ENCODE results near the gene TMEM150B. TPM values are rescaled to one million over a fixed set of nuclear protein-coding genes. Genes with fewer than 3 reads are reported as not detected.
A peak's percentile ranks its signal among the peaks of the same experiment; 100 is the strongest.

The TMEM150B gene
- total and polyA plus RNA-seq, 9 of the 15 experiments (the other 6 are each of a cell fraction or from before 2014, with no cell fraction given) = 0.47 to 1.3 (median 0.74) TPM; not detected in 2

DNA sequence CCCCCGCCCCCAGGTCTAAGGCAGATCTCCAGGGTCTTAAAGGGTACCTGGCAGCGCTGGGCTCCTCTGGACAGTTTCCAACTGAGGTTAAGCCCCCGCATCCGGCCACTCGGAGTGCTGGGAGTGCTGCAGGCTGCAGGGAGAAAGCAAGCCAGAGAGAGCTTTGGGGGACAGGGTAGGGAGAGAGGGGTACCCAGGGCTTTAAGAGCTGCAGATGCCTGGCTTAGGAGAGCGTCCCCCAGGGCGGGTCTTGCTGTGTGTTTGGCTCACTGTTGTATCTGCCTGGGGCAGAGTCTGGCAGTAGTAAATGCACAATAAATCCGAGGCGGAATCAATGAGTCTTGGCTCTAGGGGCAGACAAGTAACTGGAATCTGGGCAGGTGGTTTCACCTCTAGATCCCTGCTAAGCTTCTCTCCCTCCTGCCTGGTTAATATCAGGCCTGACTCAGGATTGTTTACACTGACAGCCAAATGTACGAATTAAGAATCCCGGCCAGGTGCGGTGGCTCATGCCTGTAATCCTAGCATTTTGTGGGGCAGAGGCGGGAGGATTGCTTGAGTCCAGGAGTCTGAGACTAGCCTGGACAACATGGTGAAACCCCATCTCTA is 30.2 kb upstream of the TMEM150B start:
- in situ Hi-C loops (cut with MboI) = no loop called here
- Histone ChIP-seq H3K4me3 (no peak overlapping the region), H3K36me3 (ENCODE audit: control insufficient read depth, insufficient read depth, low read length) (no peaks in the 10 kb centered on the region), H3K9me3 (replicated peaks; ENCODE audit: control insufficient read depth, insufficient read depth, low read depth, low read length) (no peaks in the 10 kb centered on the region), H3K9ac (ENCODE audit: insufficient read depth in 1 of 2, low read depth in 2 of 2, low read length in 2 of 2) (no peak overlapping the region), H3K79me2 (ENCODE audit: control insufficient read depth, insufficient read depth, low read length) (no peaks in the 10 kb centered on the region), H2AFZ (ENCODE audit: low read depth, low read length) (no peak overlapping the region), H3K27me3 (ENCODE audit: control insufficient read depth in 2 of 2, insufficient read depth in 2 of 2, low read length in 2 of 2) (peaks cover 9 to 21% of the 10 kb centered on the region in 2 experiments; a peak in 4 of 5 replicates), H3K27ac (ENCODE audit: extremely low read depth, low read depth, low read length) (no peak overlapping the region), H4K20me1 (replicated peaks; ENCODE audit: control insufficient read depth, insufficient read depth, low read length) (peaks cover 6% of the 10 kb centered on the region; the same call in 1 of the 2 replicates), H3K4me2 (ENCODE audit: insufficient read depth, low read length) (no peak overlapping the region), H3K4me1 (replicated peaks in 1 of 2; ENCODE audit: control insufficient read depth in 2 of 2, insufficient read depth in 2 of 2, low read length in 2 of 2) (peaks cover 4 to 54% of the 10 kb centered on the region in 2 experiments; a peak in 4 of 5 replicates), H3K9me1 (ENCODE audit: control insufficient read depth, insufficient read depth, low read length) (no peaks in the 10 kb centered on the region)
- WGBS (ENCODE audit: insufficient coverage, low coverage, missing lambda C conversion rate) = 25% methylated on average over 9 of the region's 13 CpGs
- DNase-seq (ENCODE audit: extremely low read depth in 1 of 4, low spot score in 3 of 4) (no peak), FAIRE-seq (peak; percentile 65), ATAC-seq (no peak)
- ChIA-PET POLR2A (interaction anchor here (0.6 kb wide), 1 partner anchor 11 kb away, joined by 4 read pairs; no protein-coding TSS in a partner anchor), CTCF (ENCODE audit: low intra/inter-chr PET ratio) (no interaction called here)
- intact Hi-C loops (cut with micrococcal nuclease) = no loop called here
- TF ChIP-seq, protein P1, sequence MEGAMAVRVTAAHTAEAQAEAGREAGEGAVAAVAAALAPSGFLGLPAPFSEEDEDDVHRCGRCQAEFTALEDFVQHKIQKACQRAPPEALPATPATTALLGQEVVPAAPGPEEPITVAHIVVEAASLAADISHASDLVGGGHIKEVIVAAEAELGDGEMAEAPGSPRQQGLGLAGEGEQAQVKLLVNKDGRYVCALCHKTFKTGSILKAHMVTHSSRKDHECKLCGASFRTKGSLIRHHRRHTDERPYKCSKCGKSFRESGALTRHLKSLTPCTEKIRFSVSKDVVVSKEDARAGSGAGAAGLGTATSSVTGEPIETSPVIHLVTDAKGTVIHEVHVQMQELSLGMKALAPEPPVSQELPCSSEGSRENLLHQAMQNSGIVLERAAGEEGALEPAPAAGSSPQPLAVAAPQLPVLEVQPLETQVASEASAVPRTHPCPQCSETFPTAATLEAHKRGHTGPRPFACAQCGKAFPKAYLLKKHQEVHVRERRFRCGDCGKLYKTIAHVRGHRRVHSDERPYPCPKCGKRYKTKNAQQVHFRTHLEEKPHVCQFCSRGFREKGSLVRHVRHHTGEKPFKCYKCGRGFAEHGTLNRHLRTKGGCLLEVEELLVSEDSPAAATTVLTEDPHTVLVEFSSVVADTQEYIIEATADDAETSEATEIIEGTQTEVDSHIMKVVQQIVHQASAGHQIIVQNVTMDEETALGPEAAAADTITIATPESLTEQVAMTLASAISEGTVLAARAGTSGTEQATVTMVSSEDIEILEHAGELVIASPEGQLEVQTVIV (CRISPR knock-in tag; IDR thresholded peaks at IDR 0.05; ENCODE audit: borderline replicate concordance) = no peak
- TF ChIP-seq NFIC (IDR thresholded peaks at IDR 0.05) (peak; percentile 67), FOS (IDR thresholded peaks at IDR 0.05; ENCODE audit: extremely low read depth, insufficient read length) (no peak)
- BruUV-seq (replicated peaks) = no TSS peak

Data from K562 (cell line).